NAMALWA (cell line): ENCODE results near the gene SEMA4B.
"Not testable (repeated sequence)": the region's sequence is repeated elsewhere in the genome, so short reads cannot be mapped to it uniquely, and the experiment has no call there.

Experiments
- DNase-seq: peaks from one replicate; pipeline ENCODE4 v3.0.0-alpha.2; 2015; ENCODE audit warnings: low spot score

The SEMA4B gene

GRCh38 chr15:90227816-90228772 is 27.0 kb downstream of the SEMA4B start:
- DNase-seq = no peak

- no peak for DNase-seq
Measured at GRCh38 chr15:90228960-90229359, 27.8 kb downstream of the SEMA4B start.

GRCh38 chr15:90230071-90230494 is 29.0 kb downstream of the SEMA4B start:
- no peak for DNase-seq

- no peak for DNase-seq
Measured at GRCh38 chr15:90230610-90231009, 29.5 kb downstream of the SEMA4B start.

GRCh38 chr15:90231028-90232017 is 30.2 kb downstream of the SEMA4B start:
- DNase-seq = peak; percentile 61

- DNase-seq = peak; percentile 20
Measured at GRCh38 chr15:90232196-90232595, 31.1 kb downstream of the SEMA4B start.

- DNase-seq = no peak
Measured at GRCh38 chr15:90232941-90233386, 31.8 kb downstream of the SEMA4B start.

GRCh38 chr15:90233387-90234095 is 32.4 kb downstream of the SEMA4B start, which contains the start of gene CIB1:
Gene CIB1, minus strand, starts transcription at chr15:90233941. Its CDS starts 56 bp downstream, at chr15:90233885.
- peak; percentile 97 for DNase-seq

- no peak for DNase-seq
Measured at GRCh38 chr15:90234096-90234988, 33.2 kb downstream of the SEMA4B start, which contains the start of gene GDPGP1. Gene GDPGP1, plus strand, starts transcription at chr15:90234209. Its CDS starts 6,700 bp downstream, at chr15:90240909.

GRCh38 chr15:90239371-90239770 is 38.2 kb downstream of the SEMA4B start:
- no peak for DNase-seq

- no peak for DNase-seq
Measured at GRCh38 chr15:90240856-90241255, 39.7 kb downstream of the SEMA4B start.

- no peak for DNase-seq
Measured at GRCh38 chr15:90241343-90242192, 40.4 kb downstream of the SEMA4B start.

GRCh38 chr15:90243943-90244639 is 43.0 kb downstream of the SEMA4B start:
- DNase-seq = no peak

GRCh38 chr15:90248789-90249202 is 47.7 kb downstream of the SEMA4B start:
- DNase-seq = no peak

GRCh38 chr15:90249203-90249863 is 48.2 kb downstream of the SEMA4B start, which contains the start of gene TTLL13:
Gene TTLL13, plus strand, starts transcription at chr15:90249556. Its CDS starts 1,075 bp downstream, at chr15:90250631.
- peak; percentile 33 for DNase-seq

GRCh38 chr15:90257776-90258175 is 56.6 kb downstream of the SEMA4B start:
- DNase-seq = no peak

GRCh38 chr15:90259524-90259923 is 58.4 kb downstream of the SEMA4B start:
- DNase-seq = no peak

- not testable (repeated sequence) for DNase-seq
Measured at GRCh38 chr15:90260731-90261130, 59.6 kb downstream of the SEMA4B start.
